CD4-positive, alpha-beta T cell treated with Interleukin-2 at 100 ng/mL for 4 hours (primary cell): ENCODE measurements around the gene WNT5A.
"Not testable (repeated sequence)": the region's sequence is repeated elsewhere in the genome, so short reads cannot be mapped to it uniquely, and the experiment has no call there.

Source experiments
- DNase-seq: peaks from one replicate; pipeline ENCODE4 v3.0.0-alpha.2; 2020; ENCODE audit warnings: low spot score

The WNT5A gene

GRCh38 chr3:55505776-55506175 is 18.7 kb upstream of the WNT5A start:
- DNase-seq, result no peak

GRCh38 chr3:55505102-55505501 is 18.0 kb upstream of the WNT5A start:
- not testable (repeated sequence) for DNase-seq

GRCh38 chr3:55501905-55502304 is 14.8 kb upstream of the WNT5A start:
- no peak for DNase-seq

- no peak for DNase-seq
These were observed 13.6 kb upstream of the WNT5A start for GRCh38 chr3:55500555-55501330.

GRCh38 chr3:55498520-55498919 is 11.4 kb upstream of the WNT5A start:
- no peak for DNase-seq

GRCh38 chr3:55497250-55497649 is 10.1 kb upstream of the WNT5A start:
- DNase-seq, result no peak

GRCh38 chr3:55494976-55495375 is 7.9 kb upstream of the WNT5A start:
- DNase-seq, result no peak

- DNase-seq, result no peak
These were observed 5.9 kb upstream of the WNT5A start for GRCh38 chr3:55492976-55493375.

- no peak for DNase-seq
These were observed 4.2 kb upstream of the WNT5A start for GRCh38 chr3:55491296-55491816.

- DNase-seq, result no peak
These were observed 3.3 kb upstream of the WNT5A start for GRCh38 chr3:55490276-55490913.

- DNase-seq, result no peak
These were observed 2.7 kb upstream of the WNT5A start for GRCh38 chr3:55489798-55490132.

GRCh38 chr3:55488398-55489055 is 1.4 kb upstream of the WNT5A start:
- no peak for DNase-seq

GRCh38 chr3:55487381-55488241 is 505 bp upstream of the WNT5A start:
- no peak for DNase-seq

- no peak for DNase-seq
These were observed 827 bp downstream of the WNT5A start for GRCh38 chr3:55486101-55486856.

GRCh38 chr3:55484801-55485791 is 2.0 kb downstream of the WNT5A start:
- DNase-seq, result no peak

GRCh38 chr3:55484191-55484689 is 2.9 kb downstream of the WNT5A start:
- DNase-seq, result no peak

- no peak for DNase-seq
These were observed 3.7 kb downstream of the WNT5A start for GRCh38 chr3:55483196-55484095.

- DNase-seq, result no peak
These were observed 4.5 kb downstream of the WNT5A start for GRCh38 chr3:55482496-55483195.
